K562 (cell line): ENCODE measurements around the gene MAML3. TPM values are rescaled to one million over a fixed set of nuclear protein-coding genes. Genes with fewer than 3 reads are reported as not detected.
A peak's percentile ranks its signal among the peaks of the same experiment; 100 is the strongest.

Experiments
- ATAC-seq: fragments of 200-7000 bp; cut with Tn5 transposase; 3 replicates; pipeline ENCODE4 v1.9.1; 2020; ENCODE audit warnings: moderate library complexity
- BruUV-seq: library from RNA; stranded (reverse); fragments of 400-500 nt; replicated peaks from 2 replicates; lab custom pipeline; 2021; lab: Mats Ljungman, UMichigan
- CTCF ChIA-PET: fragments of 300-600 bp; formaldehyde crosslinking; extraction: SDS; loops from one replicate; lab custom pipeline; 2021; ENCODE audit warnings: low intra/inter-chr PET ratio; lab: Yijun Ruan, JAX
- POLR2A ChIA-PET: fragments of 300-600, 350-650 bp; sonication (Branson Sonifier 250); formaldehyde crosslinking; extraction: SDS; loops from one replicate; lab custom pipeline; 2021; ENCODE audit warnings: antibody characterized with exemption, inconsistent platforms; lab: Yijun Ruan, JAX
- DNase-seq, 4 experiments: peaks; one replicate each; pipeline versions ENCODE4 v3.0.0 to v3.0.0-alpha.2; 2011 to 2018; ENCODE audit warnings: low spot score in 3 of 4, mixed read lengths in 3 of 4; ENCODE audit errors: extremely low read depth in 1 of 4
- FAIRE-seq: peaks from 2 replicates; lab custom pipeline; 2011; peaks lifted over from hg19 to GRCh38; lab: Jason Lieb, UNC
- H2AFZ ChIP-seq: 2 replicates; pipeline ENCODE4 v1.6.0; 2011; ENCODE audit warnings: low read depth, low read length, control low read depth, inconsistent platforms
- H3K27ac ChIP-seq: fragments of 200-600 bp; 3 replicates; pipeline ENCODE4 v1.8.0; 2011; ENCODE audit warnings: low read depth, mild to moderate bottlenecking, control low read depth, inconsistent platforms, low read length, moderate library complexity, mixed read lengths; ENCODE audit errors: extremely low read depth
- H3K27me3 ChIP-seq, 2 experiments: fragments of 300-600 bp in 1 of 2; 2 replicates in 1 of 2; 3 replicates in 1 of 2; pipeline versions ENCODE4 v1.6.0 to v1.8.0; 2011; ENCODE audit warnings: inconsistent platforms in 2 of 2, low read length in 2 of 2, mild to moderate bottlenecking in 1 of 2, mixed read lengths in 1 of 2, moderate library complexity in 1 of 2; ENCODE audit not compliant: control insufficient read depth in 2 of 2, insufficient read depth in 2 of 2
- H3K36me3 ChIP-seq: fragments of 300-600 bp; 3 replicates; pipeline ENCODE4 v1.8.0; 2011; ENCODE audit warnings: mild to moderate bottlenecking, low read length, inconsistent platforms; ENCODE audit not compliant: control insufficient read depth, insufficient read depth
- H3K4me1 ChIP-seq, 2 experiments: fragments of 200-600 bp in 1 of 2; replicated peaks in 1 of 2; 2 replicates in 1 of 2; 3 replicates in 1 of 2; pipeline versions ENCODE4 v1.5.1 to v1.8.0; 2011; ENCODE audit warnings: inconsistent platforms in 2 of 2, low read length in 2 of 2, mild to moderate bottlenecking in 1 of 2, mixed read lengths in 1 of 2, moderate library complexity in 1 of 2; ENCODE audit not compliant: control insufficient read depth in 2 of 2, insufficient read depth in 2 of 2
- H3K4me2 ChIP-seq: 2 replicates; pipeline ENCODE4 v1.6.1; 2011; ENCODE audit warnings: low read length, control low read depth, inconsistent platforms, mixed read lengths; ENCODE audit not compliant: insufficient read depth
- H3K4me3 ChIP-seq: fragments of 200-600 bp; sonication (generic), shearing (Covaris generic); 2 replicates; pipeline ENCODE4 v1.5.1; 2016; ENCODE audit warnings: control low read depth, inconsistent platforms
- H3K79me2 ChIP-seq: fragments of 200-600 bp; 3 replicates; pipeline ENCODE4 v1.8.0; 2011; ENCODE audit warnings: low read length, inconsistent platforms; ENCODE audit not compliant: control insufficient read depth, insufficient read depth
- H3K9ac ChIP-seq, 2 experiments: 2 replicates each; pipeline versions ENCODE4 v1.6.0 to v1.6.1; 2011; ENCODE audit warnings: low read depth in 2 of 2, low read length in 2 of 2, control low read depth in 1 of 2, inconsistent platforms in 1 of 2, mild to moderate bottlenecking in 1 of 2, mixed read lengths in 1 of 2; ENCODE audit not compliant: insufficient read depth in 1 of 2
- H3K9me1 ChIP-seq: one replicate; pipeline ENCODE4 v1.6.0; 2011; ENCODE audit warnings: inconsistent platforms, mild to moderate bottlenecking, low read length, moderate library complexity; ENCODE audit not compliant: control insufficient read depth, insufficient read depth
- H3K9me3 ChIP-seq: replicated peaks from 2 replicates; pipeline ENCODE4 v1.5.1; 2011; ENCODE audit warnings: low read depth, low read length, inconsistent platforms; ENCODE audit not compliant: control insufficient read depth, insufficient read depth
- H4K20me1 ChIP-seq: replicated peaks from 2 replicates; pipeline ENCODE4 v1.6.1; 2011; ENCODE audit warnings: low read length, inconsistent platforms, mixed read lengths; ENCODE audit not compliant: control insufficient read depth, insufficient read depth
- CTCF ChIP-seq, 3 experiments: IDR thresholded peaks in 2 of 3; conservative IDR thresholded peaks in 1 of 3; 2 replicates each; pipeline ENCODE4 v1.5.1; 2011 to 2012; ENCODE audit warnings: low read length in 3 of 3, mild to moderate bottlenecking in 3 of 3, control low read depth in 2 of 3, improper control_type of control experiment in 1 of 3, inconsistent platforms in 1 of 3, low read depth in 1 of 3, mixed read lengths in 1 of 3, moderate library complexity in 1 of 3; ENCODE audit not compliant: insufficient read depth in 2 of 3
- CTCFL ChIP-seq: IDR thresholded peaks from 2 replicates; pipeline ENCODE4 v1.6.1; 2011; ENCODE audit warnings: borderline replicate concordance, low read depth, mild to moderate bottlenecking, moderate library complexity, low read length; ENCODE audit not compliant: insufficient read depth, poor library complexity, severe bottlenecking
- RAD21 ChIP-seq, 2 experiments: fragments of 250-450 bp in 1 of 2; fragments of 450-650 bp in 1 of 2; sonication (Bioruptor Pico) in 1 of 2; formaldehyde crosslinking in 1 of 2; IDR thresholded peaks in 1 of 2; conservative IDR thresholded peaks in 1 of 2; 2 replicates each; pipeline versions ENCODE4 v1.4.0 to v1.8.0; 2020 to 2022; ENCODE audit warnings: mild to moderate bottlenecking in 2 of 2, moderate library complexity in 1 of 2
- SMARCE1 ChIP-seq: fragments of 450-650 bp; IDR thresholded peaks from 2 replicates; pipeline ENCODE4 v1.7.1; 2016; ENCODE audit warnings: mild to moderate bottlenecking
- SMC3 ChIP-seq: conservative IDR thresholded peaks from 2 replicates; pipeline ENCODE4 v1.6.1; 2011; ENCODE audit warnings: low read depth, low read length, improper control_type of control experiment; ENCODE audit not compliant: insufficient read depth
- THAP12 ChIP-seq: fragments of 250-450 bp; sonication (Bioruptor Pico); IDR thresholded peaks from 2 replicates; pipeline ENCODE4 v1.9.0; 2021; ENCODE audit warnings: mild to moderate bottlenecking, inconsistent platforms
- WGBS: fragments of 100-300 bp; shearing (Covaris generic); methylation state at CpG from one replicate; pipeline ENCODE4 v1.1.6; 2016; ENCODE audit warnings: low coverage, mixed read lengths; ENCODE audit not compliant: insufficient coverage; ENCODE audit errors: missing lambda C conversion rate; 5-methylcytosine and 5-hydroxymethylcytosine counted together
- in situ Hi-C: fragments of 300-500 bp; cut with MboI; formaldehyde crosslinking; loops from 4 replicates; pipeline ENCODE4 v1.15.0; 2018; ENCODE audit warnings: inconsistent platforms, mixed read lengths
- intact Hi-C: fragments of 100-400 bp; cut with micrococcal nuclease; formaldehyde crosslinking; loops from 2 replicates; pipeline ENCODE4 v1.14.2; 2022
- polyA plus RNA-seq, 8 experiments: library from polyadenylated mRNA; depleted of rRNA in 4 of 8; stranded (reverse) in 5 of 8; unstranded in 3 of 8; fragments of >200 nt; fragmentation: Nextera tagmentation in 2 of 8; fragmentation: Illumina TruSeq in 1 of 8; extraction: Ambion mirVana in 2 of 8; extraction: Trizol in 1 of 8; gene quantifications; 2 replicates each; pipeline versions ENCODE4 v1.2.1 to v1.2.3, GENCODE V29; 2011 to 2014; ENCODE audit warnings: inconsistent platforms in 1 of 8, missing spikeins in 1 of 8
- total RNA-seq, 7 experiments: library from RNA; depleted of rRNA in 6 of 7; stranded (reverse); fragments of >200 nt in 6 of 7; fragmentation: Illumina TruSeq in 2 of 7; extraction: Trizol in 2 of 7; gene quantifications; 2 replicates each; pipeline versions ENCODE4 v1.2.1 to v1.2.3, GENCODE V29; 2011 to 2021; ENCODE audit warnings: low replicate concordance in 1 of 7

The MAML3 gene
- total and polyA plus RNA-seq, 9 of the 15 experiments (the other 6 are each of a cell fraction or from before 2014, with no cell fraction given) = 0.01 to 0.55 (median 0.25) TPM

GRCh38 chr4:140052050-140052449 is 101.9 kb downstream of the MAML3 start:
- intact Hi-C loops = loop anchor here (2.0 to 5.0 kb wide), 2 partner anchors 100 to 201 kb away; partner anchors contain the start of gene MAML3
- POLR2A ChIA-PET = interaction anchor here (0.8 kb wide), 1 partner anchor 129 kb away, joined by 3 read pairs; no protein-coding TSS in a partner anchor

More at GRCh38 chr4:140052050-140052449, 101.9 kb downstream of the MAML3 start:
- 0 out of 2 replicates have a peak, but pooled peaks cover 3% of the 10 kb centered on the region for H4K20me1 ChIP-seq
- H3K9me1 ChIP-seq = no peaks in the 10 kb centered on the region
- CTCF ChIA-PET = interaction anchor here (0.5 to 1.1 kb wide), 2 partner anchors 200 to 308 kb away, joined by 3 to 7 read pairs; no protein-coding TSS in a partner anchor
- no peak overlapping the region for H2AFZ ChIP-seq
- no peaks in the 10 kb centered on the region for H3K36me3 ChIP-seq
- no peaks in the 10 kb centered on the region for H3K79me2 ChIP-seq
- DNase-seq (peak in 2 of 4 experiments; percentile 24 to 30), FAIRE-seq (no peak), ATAC-seq (peak; percentile 78)
- 0% methylated on average over 3 of the region's 3 CpGs for WGBS
- peaks cover 6 to 19% of the 10 kb centered on the region in 2 experiments; a peak in 4 of 5 replicates for H3K27me3 ChIP-seq
- H3K27ac ChIP-seq = no peak overlapping the region
- H3K9me3 ChIP-seq = no peaks in the 10 kb centered on the region
- TF ChIP-seq CTCF (IDR thresholded peaks at IDR 0.05 in 2 of 3, conservative IDR thresholded peaks at IDR 0.05 in 1 of 3; ENCODE audit: insufficient read depth in 2 of 3, low read depth in 1 of 3, low read length in 3 of 3) (peak in 2 of 3 experiments; percentile 45 to 49; a peak in 4 of 6 replicates), SMARCE1 (no peak), RAD21 (CRISPR knock-in tag; conservative IDR thresholded peaks at IDR 0.05 in 1 of 2, IDR thresholded peaks at IDR 0.05 in 1 of 2) (peak; percentile 17 to 44; a peak in 3 of 4 replicates), CTCFL (peak; percentile 97), SMC3 (0 out of 2 replicates have a peak, but pooled peaks have one; percentile 17), THAP12 (CRISPR knock-in tag) (no peak)
- BruUV-seq = no TSS peak
- H3K4me3 ChIP-seq = no peak overlapping the region
- H3K9ac ChIP-seq = no peak overlapping the region
- in situ Hi-C loops = no loop called here
- H3K4me2 ChIP-seq = no peak overlapping the region
- H3K4me1 ChIP-seq = no peaks in the 10 kb centered on the region; a peak in 1 of 5 replicates
